Breast epithelium (tissue), 3 donors: ENCODE results near the gene SLC23A3.

Source experiments
- POLR2A ChIP-seq: fragments of 450-650 bp; IDR thresholded peaks from one replicate; pipeline ENCODE4 v1.6.1; 2016; ENCODE audit warnings: antibody characterized with exemption, mild to moderate bottlenecking, moderate library complexity
- POLR2AphosphoS5 ChIP-seq, 3 donors: sonication (generic); formaldehyde crosslinking; IDR thresholded peaks; one replicate each; pipeline ENCODE4 v1.6.1; 2017; ENCODE audit warnings: antibody characterized with exemption in 3 of 3

GRCh38 chr2:219159771-219160185 lies 10.1 kb downstream of the SLC23A3 start:
- TF ChIP-seq POLR2A (no peak), POLR2AphosphoS5 (IDR thresholded peaks at IDR 0.05) (no peak)
